ENCODE results near the gene PRDX5. TPM values are rescaled to one million over a fixed set of nuclear protein-coding genes. Genes with fewer than 3 reads are reported as not detected.
"Not testable (repeated sequence)": the region's sequence is repeated elsewhere in the genome, so short reads cannot be mapped to it uniquely, and the experiment has no call there.

Gene PRDX5
- total RNA-seq, 1 experiment from 2014 or later, result 306 TPM

DNA sequence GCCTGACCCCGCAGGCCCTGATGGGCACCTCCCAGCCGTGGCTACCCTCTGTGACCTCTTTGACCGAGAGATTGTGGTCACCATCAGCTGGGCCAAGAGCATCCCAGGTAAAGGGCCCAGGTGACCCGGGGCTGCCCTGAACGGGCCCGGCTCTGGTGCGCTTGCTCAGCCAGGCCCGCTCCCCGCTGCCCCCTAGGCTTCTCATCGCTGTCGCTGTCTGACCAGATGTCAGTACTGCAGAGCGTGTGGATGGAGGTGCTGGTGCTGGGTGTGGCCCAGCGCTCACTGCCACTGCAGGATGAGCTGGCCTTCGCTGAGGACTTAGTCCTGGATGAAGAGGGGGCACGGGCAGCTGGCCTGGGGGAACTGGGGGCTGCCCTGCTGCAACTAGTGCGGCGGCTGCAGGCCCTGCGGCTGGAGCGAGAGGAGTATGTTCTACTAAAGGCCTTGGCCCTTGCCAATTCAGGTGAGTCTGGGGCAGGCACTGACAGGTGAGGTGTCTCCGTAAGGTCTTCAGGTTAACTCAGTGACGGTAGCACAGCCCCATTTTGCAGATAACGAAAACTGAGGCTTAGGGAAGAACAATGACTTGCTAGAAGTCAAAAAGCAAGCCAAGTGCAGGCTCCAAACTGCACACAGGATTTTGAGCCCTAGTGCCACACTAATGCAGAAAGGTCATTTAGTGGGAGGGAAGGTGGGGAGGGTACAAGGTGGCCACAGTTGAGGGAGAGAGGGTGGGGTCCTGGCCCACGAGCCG is 2.9 kb upstream of the PRDX5 start:
- peaks cover 25% of the 10 kb centered on the region for H3K4me1 Mint-ChIP-seq (ENCODE audit: low read depth, unreplicated experiment)
- intact Hi-C loops (cut with micrococcal nuclease; ENCODE audit: unreplicated experiment), result loop anchor here (5.0 kb wide), 1 partner anchor 92 kb away; no protein-coding TSS in a partner anchor
- no peak overlapping the region for H3K27ac Mint-ChIP-seq (ENCODE audit: unreplicated experiment)
- Histone ChIP-seq H3K4me1 (peaks cover 16% of the 10 kb centered on the region), H3K27me3 (replicated peaks; ENCODE audit: control insufficient read depth, insufficient read depth, low read length) (no peaks in the 10 kb centered on the region), H3K36me3 (ENCODE audit: control insufficient read depth, insufficient read depth, low read length) (peaks cover 4% of the 10 kb centered on the region; the same call in 1 of the 2 replicates), H3K9me3 (no peaks in the 10 kb centered on the region), H3K4me3 (ENCODE audit: low read depth, low read length) (no peak overlapping the region)
- ChIA-PET CTCF (interaction anchor here (0.7 kb wide), 2 partner anchors 10 to 40 kb away, joined by 3 read pairs; partner anchors contain the start of gene ESRRA), POLR2A (no interaction called here)
- peak overlapping the region; percentile 45 for H3K4me3 Mint-ChIP-seq (ENCODE audit: unreplicated experiment)
- no peaks in the 10 kb centered on the region for H3K9me3 Mint-ChIP-seq (ENCODE audit: unreplicated experiment)
- TF ChIP-seq CTCF (IDR thresholded peaks at IDR 0.05; ENCODE audit: insufficient read depth in 1 of 2, low read depth in 1 of 2, low read length in 1 of 2, severe bottlenecking in 1 of 2, unreplicated experiment in 1 of 2), result no peak
- no TSS peak for BruUV-seq (replicated peaks)
- peaks cover 74% of the 10 kb centered on the region for H3K36me3 Mint-ChIP-seq (ENCODE audit: insufficient read depth, unreplicated experiment)
- peak in 1 of 2 experiments; percentile 42 for DNase-seq
- H3K27me3 Mint-ChIP-seq (ENCODE audit: insufficient read depth, unreplicated experiment), result no peaks in the 10 kb centered on the region

DNA sequence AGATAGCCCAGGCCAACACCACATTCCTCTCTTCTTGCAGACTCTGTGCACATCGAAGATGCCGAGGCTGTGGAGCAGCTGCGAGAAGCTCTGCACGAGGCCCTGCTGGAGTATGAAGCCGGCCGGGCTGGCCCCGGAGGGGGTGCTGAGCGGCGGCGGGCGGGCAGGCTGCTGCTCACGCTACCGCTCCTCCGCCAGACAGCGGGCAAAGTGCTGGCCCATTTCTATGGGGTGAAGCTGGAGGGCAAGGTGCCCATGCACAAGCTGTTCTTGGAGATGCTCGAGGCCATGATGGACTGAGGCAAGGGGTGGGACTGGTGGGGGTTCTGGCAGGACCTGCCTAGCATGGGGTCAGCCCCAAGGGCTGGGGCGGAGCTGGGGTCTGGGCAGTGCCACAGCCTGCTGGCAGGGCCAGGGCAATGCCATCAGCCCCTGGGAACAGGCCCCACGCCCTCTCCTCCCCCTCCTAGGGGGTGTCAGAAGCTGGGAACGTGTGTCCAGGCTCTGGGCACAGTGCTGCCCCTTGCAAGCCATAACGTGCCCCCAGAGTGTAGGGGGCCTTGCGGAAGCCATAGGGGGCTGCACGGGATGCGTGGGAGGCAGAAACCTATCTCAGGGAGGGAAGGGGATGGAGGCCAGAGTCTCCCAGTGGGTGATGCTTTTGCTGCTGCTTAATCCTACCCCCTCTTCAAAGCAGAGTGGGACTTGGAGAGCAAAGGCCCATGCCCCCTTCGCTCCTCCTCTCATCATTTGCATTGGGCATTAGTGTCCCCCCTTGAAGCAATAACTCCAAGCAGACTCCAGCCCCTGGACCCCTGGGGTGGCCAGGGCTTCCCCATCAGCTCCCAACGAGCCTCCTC is 2.0 kb upstream of the PRDX5 start:
- H3K36me3 ChIP-seq (ENCODE audit: control insufficient read depth, insufficient read depth, low read length); H3K27me3 ChIP-seq (replicated peaks; ENCODE audit: control insufficient read depth, insufficient read depth, low read length); H3K9me3 ChIP-seq; DNase-seq; BruUV-seq (replicated peaks); H3K9me3 Mint-ChIP-seq (ENCODE audit: unreplicated experiment); H3K27me3 Mint-ChIP-seq (ENCODE audit: insufficient read depth, unreplicated experiment): not testable (repeated sequence)
- Mint-ChIP-seq H3K4me3 (ENCODE audit: unreplicated experiment) (peak overlapping the region; percentile 84), H3K27ac (ENCODE audit: unreplicated experiment) (peak overlapping the region; percentile 97), H3K4me1 (ENCODE audit: low read depth, unreplicated experiment) (peaks cover 33% of the 10 kb centered on the region), H3K36me3 (ENCODE audit: insufficient read depth, unreplicated experiment) (peaks cover 75% of the 10 kb centered on the region)
- CTCF ChIA-PET, result interaction anchor here (2.2 to 3.6 kb wide), 3 partner anchors 28 to 45 kb away, joined by 16 to 274 read pairs (median 34); no protein-coding TSS in a partner anchor
- H3K4me1 ChIP-seq, result peaks cover 14% of the 10 kb centered on the region
- intact Hi-C loops (cut with micrococcal nuclease; ENCODE audit: unreplicated experiment), result loop anchor here (2.0 to 5.0 kb wide), 3 partner anchors 91 to 333 kb away; no protein-coding TSS in a partner anchor
- POLR2A ChIA-PET, result interaction anchor here (2.2 to 2.6 kb wide), 2 partner anchors 10 to 39 kb away, joined by 43 to 86 read pairs; partner anchors contain the start of gene ESRRA
- peak overlapping the region; percentile 70; the same call in 1 of the 2 replicates for H3K4me3 ChIP-seq (ENCODE audit: low read depth, low read length)

GRCh38 chr11:64316672-64317324 is 1.1 kb upstream of the PRDX5 start:
- H3K4me3 ChIP-seq (ENCODE audit: low read depth, low read length), result peak overlapping the region; percentile 70
- intact Hi-C loops (cut with micrococcal nuclease; ENCODE audit: unreplicated experiment), result loop anchor here (1.0 to 5.0 kb wide), 6 partner anchors 11 to 332 kb away; partner anchors contain the start of gene ESRRA
- peak; percentile 78 to 79 for DNase-seq
- H3K27me3 ChIP-seq (replicated peaks; ENCODE audit: control insufficient read depth, insufficient read depth, low read length), result no peaks in the 10 kb centered on the region
- Mint-ChIP-seq H3K9me3 (ENCODE audit: unreplicated experiment) (no peaks in the 10 kb centered on the region), H3K27ac (ENCODE audit: unreplicated experiment) (peak overlapping the region; percentile 97), H3K36me3 (ENCODE audit: insufficient read depth, unreplicated experiment) (peaks cover 70% of the 10 kb centered on the region), H3K27me3 (ENCODE audit: insufficient read depth, unreplicated experiment) (no peaks in the 10 kb centered on the region), H3K4me1 (ENCODE audit: low read depth, unreplicated experiment) (peaks cover 36% of the 10 kb centered on the region), H3K4me3 (ENCODE audit: unreplicated experiment) (peak overlapping the region; percentile 84)
- ChIA-PET POLR2A (interaction anchor here (0.5 to 2.6 kb wide), 26 partner anchors 11 to 1193 kb away, joined by 3 to 86 read pairs (median 6); partner anchors contain the start of genes BAD, ESRRA, GPR137 and MACROD1), CTCF (interaction anchor here (0.9 to 3.6 kb wide), 21 partner anchors 10 to 372 kb away, joined by 3 to 274 read pairs (median 8); partner anchors contain the start of genes CATSPERZ and ESRRA)
- peak; percentile 39 to 44 for TF ChIP-seq CTCF (IDR thresholded peaks at IDR 0.05; ENCODE audit: insufficient read depth in 1 of 2, low read depth in 1 of 2, low read length in 1 of 2, severe bottlenecking in 1 of 2, unreplicated experiment in 1 of 2)
- no peaks in the 10 kb centered on the region for H3K9me3 ChIP-seq
- H3K4me1 ChIP-seq, result peaks cover 12% of the 10 kb centered on the region
- peaks cover 5% of the 10 kb centered on the region for H3K36me3 ChIP-seq (ENCODE audit: control insufficient read depth, insufficient read depth, low read length)
- BruUV-seq (replicated peaks), result TSS peak; percentile 100
